Osteoblast (primary cell): ENCODE data around the gene SUDS3. TPM values are rescaled to one million over a fixed set of nuclear protein-coding genes. Genes with fewer than 3 reads are reported as not detected.

Experiments used
- DNase-seq: peaks from one replicate; pipeline ENCODE4 v3.0.0; 2011; ENCODE audit warnings: low spot score, mixed read lengths; ENCODE audit not compliant: insufficient read length; ENCODE audit errors: missing footprints
- H2AFZ ChIP-seq: 2 replicates; pipeline ENCODE4 v1.6.0; 2011; ENCODE audit warnings: mild to moderate bottlenecking, low read length
- H3K27ac ChIP-seq: 2 replicates; pipeline ENCODE4 v1.5.1; 2011; ENCODE audit warnings: mild to moderate bottlenecking, low read depth, low read length, moderate library complexity
- H3K27me3 ChIP-seq: 2 replicates; pipeline ENCODE4 v1.6.0; 2012; ENCODE audit warnings: mild to moderate bottlenecking, control low read depth, inconsistent platforms, low read length, moderate library complexity; ENCODE audit not compliant: insufficient read depth
- H3K36me3 ChIP-seq: 2 replicates; pipeline ENCODE4 v1.5.1; 2011; ENCODE audit warnings: mild to moderate bottlenecking, low read length, control low read depth, moderate library complexity; ENCODE audit not compliant: insufficient read depth
- H3K4me1 ChIP-seq: 2 replicates; pipeline ENCODE4 v1.5.1; 2011; ENCODE audit warnings: mild to moderate bottlenecking, low read length, control low read depth, moderate library complexity; ENCODE audit not compliant: insufficient read depth
- H3K4me2 ChIP-seq: 2 replicates; pipeline ENCODE4 v1.6.0; 2011; ENCODE audit warnings: mild to moderate bottlenecking, low read length; ENCODE audit not compliant: insufficient read depth
- H3K4me3 ChIP-seq: fragments of 200-600 bp; sonication (generic); 3 replicates; pipeline ENCODE4 v1.5.1; 2012; ENCODE audit warnings: mild to moderate bottlenecking, low read length, inconsistent platforms; ENCODE audit not compliant: insufficient read depth
- H3K79me2 ChIP-seq: 2 replicates; pipeline ENCODE4 v1.6.0; 2012; ENCODE audit warnings: mild to moderate bottlenecking, low read length, control low read depth, inconsistent platforms; ENCODE audit not compliant: insufficient read depth
- H3K9me3 ChIP-seq: 2 replicates; pipeline ENCODE4 v1.5.1; 2011; ENCODE audit warnings: low read depth, low read length, control low read depth
- H4K20me1 ChIP-seq: 2 replicates; pipeline ENCODE4 v1.6.0; 2012; ENCODE audit warnings: mild to moderate bottlenecking, low read length, control low read depth; ENCODE audit not compliant: insufficient read depth
- CTCF ChIP-seq: IDR thresholded peaks from 2 replicates; pipeline ENCODE4 v1.5.1; 2011; ENCODE audit warnings: mild to moderate bottlenecking, low read depth, low read length, moderate library complexity; ENCODE audit errors: extremely low read depth
- total RNA-seq: library from RNA; depleted of rRNA; stranded (reverse); fragments of >200 nt; gene quantifications from 2 replicates; pipeline ENCODE4 v1.2.3, GENCODE V29; 2012

Gene SUDS3
- total RNA-seq, 1 donor: 29.7 TPM

GRCh38 chr12:118425364-118425763 lies 49.0 kb downstream of the SUDS3 start:
- Histone ChIP-seq H3K27me3 (no peaks in the 10 kb centered on the region), H3K4me1 (no peaks in the 10 kb centered on the region), H4K20me1 (no peaks in the 10 kb centered on the region), H3K36me3 (no peaks in the 10 kb centered on the region), H3K4me3 (no peak overlapping the region), H3K79me2 (no peaks in the 10 kb centered on the region), H2AFZ (no peak overlapping the region), H3K4me2 (no peak overlapping the region), H3K27ac (no peak overlapping the region), H3K9me3 (no peaks in the 10 kb centered on the region)
- no peak for DNase-seq
- no peak for TF ChIP-seq CTCF

- no peak for TF ChIP-seq CTCF
- DNase-seq: no peak
- H3K4me2 ChIP-seq: no peak overlapping the region
- no peak overlapping the region for H3K4me3 ChIP-seq
- H3K27me3 ChIP-seq: no peaks in the 10 kb centered on the region
- H3K27ac ChIP-seq: no peak overlapping the region
- no peaks in the 10 kb centered on the region for H4K20me1 ChIP-seq
- H2AFZ ChIP-seq: no peak overlapping the region
- no peaks in the 10 kb centered on the region for H3K4me1 ChIP-seq
- no peaks in the 10 kb centered on the region for H3K9me3 ChIP-seq
- no peaks in the 10 kb centered on the region for H3K36me3 ChIP-seq
- H3K79me2 ChIP-seq: no peaks in the 10 kb centered on the region
Measured at GRCh38 chr12:118427819-118428218, 51.5 kb downstream of the SUDS3 start.

GRCh38 chr12:118428643-118429042 lies 52.3 kb downstream of the SUDS3 start:
- H3K27ac ChIP-seq: no peak overlapping the region
- no peaks in the 10 kb centered on the region for H3K36me3 ChIP-seq
- no peaks in the 10 kb centered on the region for H3K27me3 ChIP-seq
- no peak for TF ChIP-seq CTCF
- H3K4me1 ChIP-seq: no peaks in the 10 kb centered on the region
- H3K4me3 ChIP-seq: no peak overlapping the region
- H3K4me2 ChIP-seq: no peak overlapping the region
- H3K79me2 ChIP-seq: no peaks in the 10 kb centered on the region
- no peaks in the 10 kb centered on the region for H4K20me1 ChIP-seq
- no peak for DNase-seq
- no peak overlapping the region for H2AFZ ChIP-seq
- H3K9me3 ChIP-seq: no peaks in the 10 kb centered on the region

- H2AFZ ChIP-seq: no peak overlapping the region
- H3K36me3 ChIP-seq: no peaks in the 10 kb centered on the region
- no peaks in the 10 kb centered on the region for H3K9me3 ChIP-seq
- no peak overlapping the region for H3K27ac ChIP-seq
- no peaks in the 10 kb centered on the region for H3K4me1 ChIP-seq
- DNase-seq: no peak
- H3K4me2 ChIP-seq: no peak overlapping the region
- TF ChIP-seq CTCF: no peak
- no peak overlapping the region for H3K4me3 ChIP-seq
- H3K79me2 ChIP-seq: no peaks in the 10 kb centered on the region
- no peaks in the 10 kb centered on the region for H4K20me1 ChIP-seq
- no peaks in the 10 kb centered on the region for H3K27me3 ChIP-seq
Measured at GRCh38 chr12:118429688-118430383, 53.5 kb downstream of the SUDS3 start.
